CD4-positive, alpha-beta T cell (primary cell): ENCODE results near the gene AP5M1. TPM values are rescaled to one million over a fixed set of nuclear protein-coding genes. Genes with fewer than 3 reads are reported as not detected.
"Not testable (repeated sequence)": the region's sequence is repeated elsewhere in the genome, so short reads cannot be mapped to it uniquely, and the experiment has no call there.

Experiments used
- ATAC-seq: fragments of 200-7000 bp; cut with Tn5 transposase; one replicate; pipeline ENCODE4 v1.10.0; 2022; ENCODE audit warnings: mild to moderate bottlenecking; ENCODE audit not compliant: poor library complexity
- CTCF ChIA-PET: fragments of 350-600 bp; sonication (Branson Sonifier 250); formaldehyde crosslinking; loops from one replicate; lab custom pipeline; 2021; ENCODE audit warnings: antibody characterized with exemption, inconsistent platforms; lab: Charles Lee
- POLR2A ChIA-PET: fragments of 350-600 bp; sonication (Branson Sonifier 250); formaldehyde crosslinking; loops from one replicate; lab custom pipeline; 2021; ENCODE audit warnings: antibody characterized with exemption, inconsistent platforms; lab: Charles Lee
- DNase-seq, 14 experiments: peaks; one replicate each; pipeline ENCODE4 v3.0.0-alpha.2; 2013 to 2020; ENCODE audit warnings: mixed read lengths in 2 of 14
- H3K27ac ChIP-seq, 2 donors: one replicate each; pipeline versions ENCODE4 v1.5.1 to v1.7.0; 2013; ENCODE audit warnings: low read length in 2 of 2, low read depth in 1 of 2, mild to moderate bottlenecking in 1 of 2
- H3K27me3 ChIP-seq, 2 experiments: 1 replicate in 1 of 2; 2 replicates in 1 of 2; pipeline versions ENCODE4 v1.6.1 to v1.7.0; 2013; ENCODE audit warnings: low read length in 2 of 2, control low read depth in 1 of 2, mild to moderate bottlenecking in 1 of 2, moderate library complexity in 1 of 2; ENCODE audit not compliant: insufficient read depth in 2 of 2, control insufficient read depth in 1 of 2
- H3K36me3 ChIP-seq: one replicate; pipeline ENCODE4 v1.6.1; 2013; ENCODE audit warnings: low read length, control low read depth; ENCODE audit not compliant: insufficient read depth
- H3K4me1 ChIP-seq: one replicate; pipeline ENCODE4 v1.6.1; 2013; ENCODE audit warnings: low read length, control low read depth; ENCODE audit not compliant: insufficient read depth
- H3K4me3 ChIP-seq: one replicate; pipeline ENCODE4 v1.5.1; 2013; ENCODE audit warnings: mild to moderate bottlenecking, low read length, moderate library complexity
- H3K9me3 ChIP-seq, 2 experiments: 1 replicate in 1 of 2; 2 replicates in 1 of 2; pipeline versions ENCODE4 v1.6.1 to v1.7.0; 2013; ENCODE audit warnings: low read length in 2 of 2, mild to moderate bottlenecking in 2 of 2, control low read depth in 1 of 2, moderate library complexity in 1 of 2; ENCODE audit not compliant: control insufficient read depth in 1 of 2, insufficient read depth in 1 of 2
- H3K27ac Mint-ChIP-seq: one replicate; pipeline ENCODE4 v1.8.0; 2020; ENCODE audit warnings: mixed read lengths
- H3K27me3 Mint-ChIP-seq: one replicate; pipeline ENCODE4 v1.8.0; 2021; ENCODE audit warnings: mixed read lengths
- H3K36me3 Mint-ChIP-seq: one replicate; pipeline ENCODE4 v1.8.0; 2021; ENCODE audit warnings: low read depth, mixed read lengths
- H3K4me1 Mint-ChIP-seq: one replicate; pipeline ENCODE4 v1.8.0; 2021; ENCODE audit warnings: low read depth, mixed read lengths
- H3K4me3 Mint-ChIP-seq: one replicate; pipeline ENCODE4 v1.8.0; 2020; ENCODE audit warnings: mild to moderate bottlenecking, mixed read lengths
- H3K9me3 Mint-ChIP-seq: one replicate; pipeline ENCODE4 v1.8.0; 2020; ENCODE audit warnings: mixed read lengths
- intact Hi-C, 2 experiments: fragments of 100-400 bp; cut with DNase I in 1 of 2; cut with micrococcal nuclease in 1 of 2; formaldehyde crosslinking; loops; one replicate each; pipeline versions ENCODE4 v1.15.1 to v1.9.0; 2023 to 2025; cut with DNase I, micrococcal nuclease
- total RNA-seq, 174 experiments: library from RNA in 2 of 174; stranded (reverse) in 2 of 174; gene quantifications; one replicate each; pipeline ENCODE4 v1.2.3 and lab custom pipeline; 2021 to 2026
- TF ChIP-seq, protein P1 (sequence below): fragments of 200-600 bp; IDR thresholded peaks from one replicate; pipeline ENCODE4 v1.8.0; 2022; ENCODE audit warnings: antibody characterized with exemption, mild to moderate bottlenecking

Gene AP5M1
- total RNA-seq, 2 experiments from 2014 or later: 39.2 to 40.4 TPM

DNA sequence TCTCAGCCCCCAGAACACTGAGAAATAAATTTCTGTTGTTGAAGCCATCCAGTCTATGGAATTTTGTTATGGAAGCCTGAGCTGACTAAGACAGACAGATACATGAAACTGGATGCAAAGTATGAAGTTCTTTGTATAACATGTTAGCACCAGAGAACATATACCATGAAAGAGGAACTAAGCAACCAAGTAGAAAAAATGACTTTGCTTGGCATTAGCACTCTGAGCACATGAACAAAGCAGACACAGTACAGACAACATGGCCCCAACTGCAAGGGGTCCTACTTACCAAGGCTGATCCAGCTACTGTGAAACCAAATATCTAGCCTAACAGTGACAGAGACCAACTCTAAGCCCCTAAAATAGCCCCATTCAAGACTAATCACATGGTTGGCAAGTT lies 13.9 kb upstream of the AP5M1 start:
- CTCF ChIA-PET: interaction anchor here (0.6 kb wide), 1 partner anchor 505 kb away, joined by 3 read pairs; no protein-coding TSS in a partner anchor
- no peak for ATAC-seq

DNA sequence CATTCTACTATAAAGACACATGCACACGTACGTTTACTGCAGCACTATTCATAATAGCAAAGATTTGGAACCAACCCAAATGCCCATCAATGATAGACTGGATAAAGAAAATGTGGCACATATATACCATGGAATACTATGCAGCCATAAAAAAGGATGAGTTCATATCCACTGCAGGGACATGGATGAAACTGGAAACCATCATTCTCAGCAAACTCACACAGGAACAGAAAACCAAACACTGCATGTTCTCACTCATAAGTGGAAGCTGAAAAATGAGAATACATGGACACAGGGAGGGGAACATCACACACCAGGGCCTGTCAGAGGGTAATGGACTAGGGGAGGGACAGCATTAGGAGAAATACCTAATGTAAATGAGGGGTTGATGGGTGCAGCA lies 10.6 kb upstream of the AP5M1 start:
- ATAC-seq, H3K4me3 Mint-ChIP-seq, DNase-seq, CTCF ChIA-PET, H3K27me3 Mint-ChIP-seq, H3K27me3 ChIP-seq, H3K27ac Mint-ChIP-seq, intact Hi-C loops, H3K9me3 ChIP-seq, H3K4me1 ChIP-seq, H3K27ac ChIP-seq, H3K9me3 Mint-ChIP-seq, H3K4me3 ChIP-seq, H3K36me3 ChIP-seq: not testable (repeated sequence)
- peaks cover 53% of the 10 kb centered on the region for H3K4me1 Mint-ChIP-seq
- H3K36me3 Mint-ChIP-seq: peaks cover 38% of the 10 kb centered on the region
- POLR2A ChIA-PET: interaction anchor here (1.5 kb wide), 1 partner anchor 10 kb away, joined by 5 read pairs; the partner anchor contains the start of genes AP5M1 and EXOC5

More for the DNA sequence above, 13.9 kb upstream of the AP5M1 start:
- Histone ChIP-seq H3K27me3 (no peaks in the 10 kb centered on the region), H3K27ac (no peak overlapping the region), H3K4me3 (no peak overlapping the region), H3K36me3 (peaks cover 3% of the 10 kb centered on the region), H3K4me1 (peaks cover 3% of the 10 kb centered on the region), H3K9me3 (no peaks in the 10 kb centered on the region)
- Mint-ChIP-seq H3K27ac (no peak overlapping the region), H3K4me3 (no peak overlapping the region), H3K36me3 (peaks cover 44% of the 10 kb centered on the region), H3K4me1 (peaks cover 64% of the 10 kb centered on the region), H3K9me3 (no peaks in the 10 kb centered on the region), H3K27me3 (no peaks in the 10 kb centered on the region)
- DNase-seq: no peak
- intact Hi-C loops: no loop called here
- TF ChIP-seq, protein P1, sequence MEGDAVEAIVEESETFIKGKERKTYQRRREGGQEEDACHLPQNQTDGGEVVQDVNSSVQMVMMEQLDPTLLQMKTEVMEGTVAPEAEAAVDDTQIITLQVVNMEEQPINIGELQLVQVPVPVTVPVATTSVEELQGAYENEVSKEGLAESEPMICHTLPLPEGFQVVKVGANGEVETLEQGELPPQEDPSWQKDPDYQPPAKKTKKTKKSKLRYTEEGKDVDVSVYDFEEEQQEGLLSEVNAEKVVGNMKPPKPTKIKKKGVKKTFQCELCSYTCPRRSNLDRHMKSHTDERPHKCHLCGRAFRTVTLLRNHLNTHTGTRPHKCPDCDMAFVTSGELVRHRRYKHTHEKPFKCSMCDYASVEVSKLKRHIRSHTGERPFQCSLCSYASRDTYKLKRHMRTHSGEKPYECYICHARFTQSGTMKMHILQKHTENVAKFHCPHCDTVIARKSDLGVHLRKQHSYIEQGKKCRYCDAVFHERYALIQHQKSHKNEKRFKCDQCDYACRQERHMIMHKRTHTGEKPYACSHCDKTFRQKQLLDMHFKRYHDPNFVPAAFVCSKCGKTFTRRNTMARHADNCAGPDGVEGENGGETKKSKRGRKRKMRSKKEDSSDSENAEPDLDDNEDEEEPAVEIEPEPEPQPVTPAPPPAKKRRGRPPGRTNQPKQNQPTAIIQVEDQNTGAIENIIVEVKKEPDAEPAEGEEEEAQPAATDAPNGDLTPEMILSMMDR: no peak
- POLR2A ChIA-PET: no interaction called here

DNA sequence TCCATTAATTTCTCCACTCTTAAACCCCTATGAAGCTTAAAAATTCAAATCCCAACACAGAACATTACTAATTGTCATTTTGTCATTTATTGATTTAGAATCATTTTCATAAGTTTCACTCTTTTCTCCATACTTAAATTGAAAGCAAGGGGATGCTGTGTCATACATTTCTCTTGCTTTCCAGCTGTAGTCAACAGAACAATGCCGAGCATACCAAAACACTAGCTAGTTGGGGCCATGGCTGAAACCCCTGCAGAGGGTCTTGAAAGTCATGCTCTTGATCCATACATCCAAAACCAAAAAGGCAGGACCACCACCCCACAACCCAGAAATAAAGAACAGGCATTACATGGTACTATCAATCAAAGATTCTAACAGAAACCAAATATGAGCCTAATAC lies 9.1 kb upstream of the AP5M1 start:
- ATAC-seq (no peak), DNase-seq (no peak)
- Histone ChIP-seq H3K36me3 (peaks cover 3% of the 10 kb centered on the region), H3K27me3 (no peaks in the 10 kb centered on the region), H3K9me3 (no peaks in the 10 kb centered on the region), H3K4me1 (peaks cover 3% of the 10 kb centered on the region), H3K27ac (no peak overlapping the region), H3K4me3 (no peak overlapping the region)
- ChIA-PET POLR2A (interaction anchor here (0.8 to 1.5 kb wide), 2 partner anchors 9 kb away, joined by 5 read pairs; partner anchors contain the start of genes AP5M1 and EXOC5), CTCF (no interaction called here)
- Mint-ChIP-seq H3K27ac (no peak overlapping the region), H3K4me1 (peaks cover 49% of the 10 kb centered on the region), H3K4me3 (no peak overlapping the region), H3K9me3 (no peaks in the 10 kb centered on the region), H3K27me3 (no peaks in the 10 kb centered on the region), H3K36me3 (peaks cover 40% of the 10 kb centered on the region)
- intact Hi-C loops: loop anchor here (10.0 kb wide), 2 partner anchors 675 to 1165 kb away; partner anchors contain the start of genes KIAA0586 (in 1 of the 2) and TIMM9 (in 1 of the 2)
- TF ChIP-seq, protein P1: no peak

DNA sequence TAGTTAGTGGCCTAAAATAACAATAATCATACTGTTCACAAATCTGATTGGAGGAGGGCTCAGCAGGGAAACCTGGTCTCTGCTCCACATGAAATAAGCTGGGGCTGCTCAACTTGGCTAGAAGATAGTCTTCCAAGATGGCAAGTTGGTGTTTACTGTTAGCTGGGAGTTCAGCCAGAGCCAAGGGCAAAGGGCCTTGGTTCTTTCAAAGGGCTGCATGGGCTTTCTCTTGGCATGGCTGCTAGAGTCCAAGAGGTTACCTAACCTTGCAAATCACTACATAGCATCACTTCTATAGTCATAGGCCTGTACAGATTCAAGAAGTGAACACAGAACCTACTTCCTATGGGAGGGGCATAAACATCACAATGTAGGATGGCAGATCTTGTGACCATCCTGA lies 7.2 kb upstream of the AP5M1 start:
- H3K4me3 ChIP-seq: no peak overlapping the region
- intact Hi-C loops: loop anchor here (10.0 kb wide), 2 partner anchors 677 to 1163 kb away; partner anchors contain the start of genes KIAA0586 (in 1 of the 2) and TIMM9 (in 1 of the 2)
- peaks cover 32% of the 10 kb centered on the region for H3K36me3 Mint-ChIP-seq
- no peak overlapping the region for H3K4me3 Mint-ChIP-seq
- no peaks in the 10 kb centered on the region for H3K27me3 ChIP-seq
- H3K27ac ChIP-seq: no peak overlapping the region
- DNase-seq (no peak), ATAC-seq (no peak)
- no peaks in the 10 kb centered on the region for H3K4me1 ChIP-seq
- H3K4me1 Mint-ChIP-seq: peaks cover 53% of the 10 kb centered on the region
- no peaks in the 10 kb centered on the region for H3K9me3 Mint-ChIP-seq
- POLR2A ChIA-PET: no interaction called here
- no peaks in the 10 kb centered on the region for H3K27me3 Mint-ChIP-seq
- no peak overlapping the region for H3K27ac Mint-ChIP-seq
- CTCF ChIA-PET: no interaction called here
- TF ChIP-seq, protein P1: no peak
- H3K9me3 ChIP-seq: no peaks in the 10 kb centered on the region
- H3K36me3 ChIP-seq: peaks cover 3% of the 10 kb centered on the region
